ENCODE measurements around the gene ZNF316.

Gene ZNF316

GRCh38 chr7:6640246-6640721 lies 3.2 kb downstream of the ZNF316 start:
- no peaks in the 10 kb centered on the region for H4K20me1 ChIP-seq (ENCODE audit: insufficient read depth, low read length)
- peaks cover 10% of the 10 kb centered on the region for H3K4me1 ChIP-seq (ENCODE audit: low read length)
- no peaks in the 10 kb centered on the region for H3K27me3 ChIP-seq (ENCODE audit: low read depth, low read length)
- peaks cover 7% of the 10 kb centered on the region for H3K36me3 ChIP-seq (replicated peaks; ENCODE audit: low read depth, low read length)
- H3K27ac ChIP-seq (ENCODE audit: low read length), result no peak overlapping the region
- no peak overlapping the region for H3K4me3 ChIP-seq (ENCODE audit: low read length)
- no peak overlapping the region for H2AFZ ChIP-seq (ENCODE audit: low read depth, low read length)
- no peak for TF ChIP-seq EZH2phosphoT487 (IDR thresholded peaks at IDR 0.05; ENCODE audit: low read depth)
- TF ChIP-seq, protein P1, sequence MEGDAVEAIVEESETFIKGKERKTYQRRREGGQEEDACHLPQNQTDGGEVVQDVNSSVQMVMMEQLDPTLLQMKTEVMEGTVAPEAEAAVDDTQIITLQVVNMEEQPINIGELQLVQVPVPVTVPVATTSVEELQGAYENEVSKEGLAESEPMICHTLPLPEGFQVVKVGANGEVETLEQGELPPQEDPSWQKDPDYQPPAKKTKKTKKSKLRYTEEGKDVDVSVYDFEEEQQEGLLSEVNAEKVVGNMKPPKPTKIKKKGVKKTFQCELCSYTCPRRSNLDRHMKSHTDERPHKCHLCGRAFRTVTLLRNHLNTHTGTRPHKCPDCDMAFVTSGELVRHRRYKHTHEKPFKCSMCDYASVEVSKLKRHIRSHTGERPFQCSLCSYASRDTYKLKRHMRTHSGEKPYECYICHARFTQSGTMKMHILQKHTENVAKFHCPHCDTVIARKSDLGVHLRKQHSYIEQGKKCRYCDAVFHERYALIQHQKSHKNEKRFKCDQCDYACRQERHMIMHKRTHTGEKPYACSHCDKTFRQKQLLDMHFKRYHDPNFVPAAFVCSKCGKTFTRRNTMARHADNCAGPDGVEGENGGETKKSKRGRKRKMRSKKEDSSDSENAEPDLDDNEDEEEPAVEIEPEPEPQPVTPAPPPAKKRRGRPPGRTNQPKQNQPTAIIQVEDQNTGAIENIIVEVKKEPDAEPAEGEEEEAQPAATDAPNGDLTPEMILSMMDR (IDR thresholded peaks at IDR 0.05; ENCODE audit: low read depth, low read length), result no peak
- H3K9me3 ChIP-seq (ENCODE audit: insufficient read depth, low read length), result no peaks in the 10 kb centered on the region
- no peak overlapping the region for H3K4me2 ChIP-seq (ENCODE audit: low read length)
- H3K9ac ChIP-seq (ENCODE audit: low read length), result no peak overlapping the region
- H3K79me2 ChIP-seq (ENCODE audit: low read length), result peaks cover 51% of the 10 kb centered on the region

- peaks cover 49% of the 10 kb centered on the region for H3K79me2 ChIP-seq (ENCODE audit: low read length)
- H3K4me2 ChIP-seq (ENCODE audit: low read length), result no peak overlapping the region
- peaks cover 10% of the 10 kb centered on the region for H3K36me3 ChIP-seq (replicated peaks; ENCODE audit: low read depth, low read length)
- TF ChIP-seq EZH2phosphoT487 (IDR thresholded peaks at IDR 0.05; ENCODE audit: low read depth), result no peak
- H3K27me3 ChIP-seq (ENCODE audit: low read depth, low read length), result no peaks in the 10 kb centered on the region
- no peak overlapping the region for H3K27ac ChIP-seq (ENCODE audit: low read length)
- H4K20me1 ChIP-seq (ENCODE audit: insufficient read depth, low read length), result no peaks in the 10 kb centered on the region
- no peak overlapping the region for H2AFZ ChIP-seq (ENCODE audit: low read depth, low read length)
- no peak overlapping the region for H3K4me3 ChIP-seq (ENCODE audit: low read length)
- H3K9ac ChIP-seq (ENCODE audit: low read length), result no peak overlapping the region
- H3K4me1 ChIP-seq (ENCODE audit: low read length), result peaks cover 8% of the 10 kb centered on the region
- no peaks in the 10 kb centered on the region for H3K9me3 ChIP-seq (ENCODE audit: insufficient read depth, low read length)
Observed at GRCh38 chr7:6641305-6642035, 4.4 kb downstream of the ZNF316 start.

DNA sequence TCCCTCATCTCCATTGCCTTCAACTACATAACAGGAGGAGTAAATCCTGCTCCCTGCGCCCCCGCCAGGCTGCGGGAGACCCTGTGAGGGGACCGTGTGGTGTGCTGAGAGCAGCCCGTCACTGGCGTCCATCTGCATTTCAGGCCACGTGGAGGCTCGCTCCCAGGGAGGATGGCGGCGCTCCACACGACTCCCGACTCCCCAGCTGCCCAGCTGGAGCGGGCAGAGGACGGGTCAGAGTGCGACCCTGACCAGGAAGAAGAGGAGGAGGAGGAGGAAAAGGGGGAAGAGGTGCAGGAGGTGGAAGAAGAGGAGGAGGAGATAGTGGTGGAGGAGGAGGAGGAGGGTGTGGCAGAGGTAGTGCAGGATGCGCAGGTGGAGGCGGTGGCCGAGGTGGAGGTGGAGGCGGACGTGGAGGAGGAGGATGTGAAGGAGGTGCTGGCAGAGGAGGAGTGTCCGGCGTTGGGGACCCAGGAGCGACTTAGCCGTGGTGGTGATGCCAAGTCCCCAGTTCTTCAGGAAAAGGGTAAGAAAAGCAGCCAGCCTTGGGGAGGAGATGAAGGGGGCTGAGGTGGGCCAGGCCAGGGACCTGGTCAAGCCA lies 5.2 kb downstream of the ZNF316 start:
- H3K9ac ChIP-seq (ENCODE audit: low read length), result no peak overlapping the region
- TF ChIP-seq EZH2phosphoT487 (IDR thresholded peaks at IDR 0.05; ENCODE audit: low read depth), result no peak
- TF ChIP-seq, protein P1 (IDR thresholded peaks at IDR 0.05; ENCODE audit: low read depth, low read length), result no peak
- H3K36me3 ChIP-seq (replicated peaks; ENCODE audit: low read depth, low read length), result peaks cover 11% of the 10 kb centered on the region
- H2AFZ ChIP-seq (ENCODE audit: low read depth, low read length), result no peak overlapping the region
- no peak overlapping the region for H3K4me2 ChIP-seq (ENCODE audit: low read length)
- no peak overlapping the region for H3K4me3 ChIP-seq (ENCODE audit: low read length)
- no peaks in the 10 kb centered on the region for H3K27me3 ChIP-seq (ENCODE audit: low read depth, low read length)
- H3K4me1 ChIP-seq (ENCODE audit: low read length), result peaks cover 7% of the 10 kb centered on the region
- H4K20me1 ChIP-seq (ENCODE audit: insufficient read depth, low read length), result no peaks in the 10 kb centered on the region
- H3K79me2 ChIP-seq (ENCODE audit: low read length), result peaks cover 40% of the 10 kb centered on the region
- no peak overlapping the region for H3K27ac ChIP-seq (ENCODE audit: low read length)
- no peaks in the 10 kb centered on the region for H3K9me3 ChIP-seq (ENCODE audit: insufficient read depth, low read length)

DNA sequence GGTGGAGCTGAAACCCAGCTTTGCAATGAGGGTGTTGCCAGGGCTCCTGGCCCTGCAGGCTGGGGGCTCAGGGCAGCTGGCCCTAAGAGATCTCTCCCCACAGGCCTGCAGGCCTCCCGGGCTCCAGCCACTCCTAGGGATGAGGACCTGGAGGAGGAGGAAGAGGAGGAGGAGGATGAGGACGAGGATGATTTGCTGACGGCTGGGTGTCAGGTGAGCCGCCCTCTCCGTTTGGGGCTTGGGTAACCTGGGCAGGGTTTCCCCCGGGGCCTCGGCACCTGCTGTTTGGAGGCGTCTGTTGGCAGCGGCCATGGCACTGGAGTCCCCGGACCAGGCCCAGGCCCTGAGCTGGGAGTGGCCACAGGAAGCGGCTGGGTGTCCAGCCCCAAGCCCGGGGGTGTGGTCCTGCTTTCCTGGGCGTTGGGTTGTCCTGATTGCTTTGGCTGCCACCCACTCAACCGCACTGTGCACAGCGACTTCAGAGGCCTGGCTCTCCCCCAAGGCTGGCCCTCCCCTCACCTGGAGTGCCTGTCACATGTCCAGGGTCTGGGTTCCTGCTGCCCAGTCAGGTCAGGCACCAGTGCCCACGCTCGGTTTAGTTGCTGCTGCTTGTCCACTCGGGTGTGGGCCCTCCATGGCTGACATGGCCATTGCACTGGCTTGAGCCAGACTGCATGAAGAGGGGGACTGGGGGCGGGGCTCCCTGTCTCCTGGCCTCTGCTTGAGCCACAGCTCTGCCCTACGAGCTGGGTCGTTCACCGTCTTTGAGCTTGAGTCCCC lies 5.9 kb downstream of the ZNF316 start:
- TF ChIP-seq EZH2phosphoT487 (IDR thresholded peaks at IDR 0.05; ENCODE audit: low read depth), result no peak
- TF ChIP-seq, protein P1 (IDR thresholded peaks at IDR 0.05; ENCODE audit: low read depth, low read length), result no peak
- H3K27ac ChIP-seq (ENCODE audit: low read length), result no peak overlapping the region
- H3K4me2 ChIP-seq (ENCODE audit: low read length), result no peak overlapping the region
- no peaks in the 10 kb centered on the region for H3K27me3 ChIP-seq (ENCODE audit: low read depth, low read length)
- H2AFZ ChIP-seq (ENCODE audit: low read depth, low read length), result no peak overlapping the region
- peaks cover 15% of the 10 kb centered on the region for H3K36me3 ChIP-seq (replicated peaks; ENCODE audit: low read depth, low read length)
- H3K9ac ChIP-seq (ENCODE audit: low read length), result no peak overlapping the region
- peaks cover 7% of the 10 kb centered on the region for H3K4me1 ChIP-seq (ENCODE audit: low read length)
- no peaks in the 10 kb centered on the region for H3K9me3 ChIP-seq (ENCODE audit: insufficient read depth, low read length)
- H4K20me1 ChIP-seq (ENCODE audit: insufficient read depth, low read length), result no peaks in the 10 kb centered on the region
- peaks cover 33% of the 10 kb centered on the region for H3K79me2 ChIP-seq (ENCODE audit: low read length)
- no peak overlapping the region for H3K4me3 ChIP-seq (ENCODE audit: low read length)
